H9 (cell line): ENCODE results near the gene CDK9. TPM values are rescaled to one million over a fixed set of nuclear protein-coding genes. Genes with fewer than 3 reads are reported as not detected.

Experiments
- DNase-seq: peaks from one replicate; pipeline ENCODE4 v3.0.0-alpha.2; 2017
- H2AFZ ChIP-seq: one replicate; pipeline ENCODE4 v1.6.1; 2013; ENCODE audit warnings: mild to moderate bottlenecking, low read length, control low read depth, moderate library complexity
- H2AK5ac ChIP-seq: 2 replicates; pipeline ENCODE4 v1.6.1; 2013; ENCODE audit warnings: low read length, control low read depth, mixed read lengths; ENCODE audit not compliant: insufficient read length
- H2BK120ac ChIP-seq: one replicate; pipeline ENCODE4 v1.6.1; 2013; ENCODE audit warnings: low read depth, mild to moderate bottlenecking, low read length, control low read depth, inconsistent platforms; ENCODE audit not compliant: poor library complexity, severe bottlenecking
- H2BK12ac ChIP-seq: 2 replicates; pipeline ENCODE4 v1.6.1; 2013; ENCODE audit warnings: low read length, control low read depth, mixed read lengths, low read depth; ENCODE audit not compliant: insufficient read length
- H2BK15ac ChIP-seq: 2 replicates; pipeline ENCODE4 v1.6.1; 2013; ENCODE audit warnings: low read depth, low read length, control low read depth
- H2BK20ac ChIP-seq: one replicate; pipeline ENCODE4 v1.6.1; 2013; ENCODE audit warnings: low read depth, mild to moderate bottlenecking, low read length, control low read depth, inconsistent platforms; ENCODE audit not compliant: poor library complexity, severe bottlenecking
- H2BK5ac ChIP-seq: 2 replicates; pipeline ENCODE4 v1.6.1; 2013; ENCODE audit warnings: low read length, control low read depth, mixed read lengths; ENCODE audit not compliant: insufficient read length
- H3K14ac ChIP-seq: 2 replicates; pipeline ENCODE4 v1.6.1; 2013; ENCODE audit warnings: low read length, control low read depth; ENCODE audit not compliant: insufficient read depth
- H3K18ac ChIP-seq: 2 replicates; pipeline ENCODE4 v1.6.1; 2013; ENCODE audit warnings: low read depth, mild to moderate bottlenecking, mixed read lengths, low read length, control low read depth; ENCODE audit not compliant: insufficient read length
- H3K23ac ChIP-seq: 2 replicates; pipeline ENCODE4 v1.6.1; 2013; ENCODE audit warnings: low read length, control low read depth, mixed read lengths, low read depth; ENCODE audit not compliant: insufficient read length
- H3K23me2 ChIP-seq: 2 replicates; pipeline ENCODE4 v1.6.1; 2013; ENCODE audit warnings: low read depth, mild to moderate bottlenecking, mixed read lengths, low read length, control low read depth; ENCODE audit not compliant: insufficient read length, poor library complexity, severe bottlenecking
- H3K27ac ChIP-seq: 2 replicates; pipeline ENCODE4 v1.5.1; 2013; ENCODE audit warnings: low read length, control low read depth, mixed read lengths, low read depth; ENCODE audit not compliant: insufficient read length
- H3K27me3 ChIP-seq: 2 replicates; pipeline ENCODE4 v1.6.1; 2013; ENCODE audit warnings: low read length, control low read depth, inconsistent platforms; ENCODE audit not compliant: insufficient read depth
- H3K4ac ChIP-seq: 2 replicates; pipeline ENCODE4 v1.6.1; 2013; ENCODE audit warnings: low read depth, mild to moderate bottlenecking, control low read depth, inconsistent platforms, low read length, moderate library complexity
- H3K4me1 ChIP-seq: 2 replicates; pipeline ENCODE4 v1.6.1; 2013; ENCODE audit warnings: low read length, control low read depth, inconsistent platforms; ENCODE audit not compliant: insufficient read depth
- H3K4me2 ChIP-seq: 2 replicates; pipeline ENCODE4 v1.6.1; 2013; ENCODE audit warnings: low read length, control low read depth, mixed read lengths; ENCODE audit not compliant: insufficient read length, insufficient read depth
- H3K56ac ChIP-seq: 2 replicates; pipeline ENCODE4 v1.6.1; 2013; ENCODE audit warnings: low read depth, mild to moderate bottlenecking, mixed read lengths, low read length, control low read depth; ENCODE audit not compliant: insufficient read length
- H3K79me1 ChIP-seq: 2 replicates; pipeline ENCODE4 v1.6.1; 2013; ENCODE audit warnings: low read depth, mild to moderate bottlenecking, moderate library complexity, low read length, control low read depth, inconsistent platforms; ENCODE audit not compliant: insufficient read depth, poor library complexity, severe bottlenecking
- H3K79me2 ChIP-seq: 2 replicates; pipeline ENCODE4 v1.6.1; 2013; ENCODE audit warnings: low read length, control low read depth, inconsistent platforms; ENCODE audit not compliant: insufficient read depth
- H3K9ac ChIP-seq: 2 replicates; pipeline ENCODE4 v1.6.1; 2013; ENCODE audit warnings: low read length, control low read depth, mixed read lengths; ENCODE audit not compliant: insufficient read length; ENCODE audit errors: extremely low read depth
- H3K9me3 ChIP-seq: one replicate; pipeline ENCODE4 v1.6.1; 2013; ENCODE audit warnings: low read depth, low read length, inconsistent platforms; ENCODE audit not compliant: control insufficient read depth
- H3T11ph ChIP-seq: one replicate; pipeline ENCODE4 v1.6.1; 2013; ENCODE audit warnings: mild to moderate bottlenecking, low read length, control low read depth, inconsistent platforms
- H4K20me1 ChIP-seq: one replicate; pipeline ENCODE4 v1.6.1; 2013; ENCODE audit not compliant: control insufficient read depth, insufficient read length, insufficient read depth
- H4K5ac ChIP-seq: 2 replicates; pipeline ENCODE4 v1.6.1; 2013; ENCODE audit warnings: low read depth, mild to moderate bottlenecking, mixed read lengths, low read length, control low read depth; ENCODE audit not compliant: insufficient read length
- H4K8ac ChIP-seq: replicated peaks from 2 replicates; pipeline ENCODE4 v1.6.1; 2013; ENCODE audit warnings: low read length, control low read depth, mixed read lengths, low read depth; ENCODE audit not compliant: insufficient read length
- H4K91ac ChIP-seq: 2 replicates; pipeline ENCODE4 v1.6.1; 2013; ENCODE audit warnings: low read depth, mild to moderate bottlenecking, moderate library complexity, mixed read lengths, low read length, control low read depth; ENCODE audit not compliant: insufficient read length
- H3K27ac Mint-ChIP-seq, 3 experiments: 2 replicates in 2 of 3; 3 replicates in 1 of 3; pipeline ENCODE4 v1.8.0; 2020 to 2021; ENCODE audit warnings: mixed read lengths in 3 of 3, mild to moderate bottlenecking in 1 of 3, moderate library complexity in 1 of 3
- H3K27me3 Mint-ChIP-seq: 2 replicates; pipeline ENCODE4 v1.8.0; 2021; ENCODE audit warnings: low read depth, mild to moderate bottlenecking, moderate library complexity, mixed read lengths
- H3K36me3 Mint-ChIP-seq, 3 experiments: 2 replicates in 2 of 3; 3 replicates in 1 of 3; pipeline ENCODE4 v1.8.0; 2020 to 2021; ENCODE audit warnings: low read depth in 3 of 3, mixed read lengths in 3 of 3; ENCODE audit not compliant: insufficient read depth in 1 of 3
- H3K4me1 Mint-ChIP-seq, 2 experiments: 2 replicates each; pipeline ENCODE4 v1.8.0; 2020; ENCODE audit warnings: mixed read lengths in 2 of 2
- H3K4me3 Mint-ChIP-seq, 2 experiments: 2 replicates in 1 of 2; 3 replicates in 1 of 2; pipeline ENCODE4 v1.8.0; 2020 to 2021; ENCODE audit warnings: mild to moderate bottlenecking in 2 of 2, mixed read lengths in 2 of 2, moderate library complexity in 1 of 2
- H3K9me3 Mint-ChIP-seq, 2 experiments: 2 replicates in 1 of 2; 3 replicates in 1 of 2; pipeline ENCODE4 v1.8.0; 2020; ENCODE audit warnings: mild to moderate bottlenecking in 2 of 2, mixed read lengths in 2 of 2, moderate library complexity in 1 of 2
- WGBS: extraction: QIAGEN DNeasy Blood & Tissue Kit; methylation state at CpG from one replicate; pipeline ENCODE4 v1.1.7; 2013; ENCODE audit warnings: missing lambda C conversion rate, low lambda C conversion rate, mixed read lengths; ENCODE audit not compliant: insufficient read length; ENCODE audit errors: extremely low coverage; 5-methylcytosine and 5-hydroxymethylcytosine counted together
- total RNA-seq: library from RNA; stranded (reverse); gene quantifications from 2 replicates; pipeline ENCODE4 v1.2.1, GENCODE V29; 2021
- TF ChIP-seq, protein P1 (sequence below): fragments of 200-600 bp; sonication (generic); conservative IDR thresholded peaks from 3 replicates; pipeline ENCODE4 v1.8.0; 2021; ENCODE audit warnings: antibody characterized with exemption, mild to moderate bottlenecking

CDK9 gene
- total RNA-seq, 1 experiment from 2014 or later: 85.7 TPM

DNA sequence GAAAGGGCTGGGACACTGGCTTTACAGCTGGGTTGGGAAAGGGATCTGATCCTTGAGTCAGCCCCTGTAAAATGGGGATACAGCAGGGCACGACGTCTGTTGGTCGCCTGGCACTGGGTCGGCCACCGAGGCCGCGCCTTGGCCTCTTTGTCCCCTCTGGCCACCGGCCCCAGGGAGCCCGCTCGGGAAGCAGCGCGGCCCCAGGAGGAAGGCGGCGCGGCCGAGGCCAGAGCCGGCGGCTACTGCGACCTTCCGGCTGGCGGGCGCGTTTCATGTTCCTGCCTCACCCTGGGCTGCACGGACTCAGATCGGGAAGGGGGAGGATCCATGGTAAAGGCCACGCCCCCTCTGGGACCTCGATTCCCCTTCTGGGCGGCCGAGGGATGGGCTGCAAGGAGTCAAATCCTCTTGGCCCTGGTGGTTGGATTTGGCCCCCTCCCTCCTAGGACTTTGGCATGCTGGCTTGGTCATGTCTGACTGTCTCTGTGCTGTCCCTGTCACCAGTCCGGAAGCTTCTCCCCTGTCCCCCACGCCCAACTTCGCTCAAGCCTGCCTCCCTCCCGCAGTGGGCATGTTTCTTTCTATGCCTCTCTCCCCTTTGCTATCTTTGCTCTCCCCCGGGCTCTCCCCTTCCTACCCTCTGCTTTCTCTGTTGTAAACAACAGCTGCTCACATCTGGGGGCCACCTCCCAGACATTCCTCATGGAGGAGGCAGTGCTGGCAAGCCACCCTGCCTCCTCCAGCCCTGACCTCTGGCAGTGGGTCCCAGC is 42.6 kb downstream of the CDK9 start:
- Histone ChIP-seq H3K9me3 (no peaks in the 10 kb centered on the region), H2BK5ac (no peak overlapping the region), H2AK5ac (no peak overlapping the region), H2BK20ac (no peak overlapping the region), H3K4me2 (peak overlapping the region; percentile 32), H3K27ac (no peak overlapping the region), H2BK120ac (no peak overlapping the region), H3K4me1 (no peaks in the 10 kb centered on the region; the same call in 1 of the 2 replicates), H4K8ac (no peak overlapping the region), H4K91ac (no peak overlapping the region), H3K14ac (peak overlapping the region; percentile 77), H4K5ac (no peak overlapping the region), H3K23me2 (peaks cover 7% of the 10 kb centered on the region), H3K23ac (no peak overlapping the region), H3K79me2 (no peaks in the 10 kb centered on the region), H3K56ac (no peak overlapping the region), H2AFZ (no peak overlapping the region), H4K20me1 (no peaks in the 10 kb centered on the region), H3K18ac (peak overlapping the region; percentile 56), H3K4ac (no peak overlapping the region), H3T11ph (no peak overlapping the region), H3K79me1 (no peaks in the 10 kb centered on the region), H2BK15ac (no peak overlapping the region), H3K9ac (no peak overlapping the region), H3K27me3 (0 out of 2 replicates have a peak, but pooled peaks cover 2% of the 10 kb centered on the region), H2BK12ac (no peak overlapping the region)
- no CpG with 5 or more reads among the region's 34 CpGs for WGBS
- H3K36me3 Mint-ChIP-seq: no peaks in the 10 kb centered on the region; a peak in 1 of 7 replicates
- H3K4me1 Mint-ChIP-seq: peaks cover 23 to 43% of the 10 kb centered on the region in 2 experiments
- TF ChIP-seq, protein P1, sequence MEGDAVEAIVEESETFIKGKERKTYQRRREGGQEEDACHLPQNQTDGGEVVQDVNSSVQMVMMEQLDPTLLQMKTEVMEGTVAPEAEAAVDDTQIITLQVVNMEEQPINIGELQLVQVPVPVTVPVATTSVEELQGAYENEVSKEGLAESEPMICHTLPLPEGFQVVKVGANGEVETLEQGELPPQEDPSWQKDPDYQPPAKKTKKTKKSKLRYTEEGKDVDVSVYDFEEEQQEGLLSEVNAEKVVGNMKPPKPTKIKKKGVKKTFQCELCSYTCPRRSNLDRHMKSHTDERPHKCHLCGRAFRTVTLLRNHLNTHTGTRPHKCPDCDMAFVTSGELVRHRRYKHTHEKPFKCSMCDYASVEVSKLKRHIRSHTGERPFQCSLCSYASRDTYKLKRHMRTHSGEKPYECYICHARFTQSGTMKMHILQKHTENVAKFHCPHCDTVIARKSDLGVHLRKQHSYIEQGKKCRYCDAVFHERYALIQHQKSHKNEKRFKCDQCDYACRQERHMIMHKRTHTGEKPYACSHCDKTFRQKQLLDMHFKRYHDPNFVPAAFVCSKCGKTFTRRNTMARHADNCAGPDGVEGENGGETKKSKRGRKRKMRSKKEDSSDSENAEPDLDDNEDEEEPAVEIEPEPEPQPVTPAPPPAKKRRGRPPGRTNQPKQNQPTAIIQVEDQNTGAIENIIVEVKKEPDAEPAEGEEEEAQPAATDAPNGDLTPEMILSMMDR: no peak; the same call in 2 of the 3 replicates
- peak overlapping the region; percentile 59 to 77 for H3K4me3 Mint-ChIP-seq
- H3K27me3 Mint-ChIP-seq: peaks cover 24% of the 10 kb centered on the region
- peak overlapping the region; percentile 57 to 95 (median 94); a peak in 5 of 7 replicates for H3K27ac Mint-ChIP-seq
- H3K9me3 Mint-ChIP-seq: no peaks in the 10 kb centered on the region
- DNase-seq: peak; percentile 96
